Stimulated activated CD8-positive, alpha-beta memory T cell treated with anti-CD3 and anti-CD28 coated beads, Interleukin-7, amount 100 ng/mL, for 48 hours (primary cell): ENCODE measurements around the gene TMEM214.

ENCODE experiments used
- DNase-seq, 2 donors: peaks; one replicate each; pipeline ENCODE4 v3.0.0-alpha.2; 2020; ENCODE audit warnings: low read depth in 1 of 2; ENCODE audit errors: extremely low read depth in 1 of 2

TMEM214 gene

DNA sequence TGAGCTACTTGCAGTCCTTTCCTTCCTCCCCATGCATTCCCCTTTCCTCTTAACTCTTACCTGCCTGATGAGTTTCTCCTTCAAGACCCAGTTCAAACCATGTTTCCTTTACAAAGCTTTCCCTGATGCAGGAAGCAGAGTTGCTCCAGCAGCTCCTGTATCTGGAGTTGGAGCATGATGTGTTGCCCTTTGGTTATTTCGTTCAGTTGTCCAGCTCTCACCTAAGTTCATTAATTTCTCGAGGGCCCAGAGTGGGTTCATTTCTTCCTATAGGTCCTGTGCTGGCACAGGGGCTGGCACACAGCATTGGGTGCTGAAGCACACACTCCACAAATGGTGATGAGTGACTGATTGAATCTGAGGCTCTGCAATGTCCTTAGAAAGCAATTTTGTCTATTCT is 23.0 kb upstream of the TMEM214 start:
- DNase-seq: no peak

GRCh38 chr2:27010139-27010538 is 22.6 kb upstream of the TMEM214 start:
- no peak for DNase-seq

- DNase-seq: no peak
Measured at GRCh38 chr2:27013738-27014137, 19.0 kb upstream of the TMEM214 start.

DNA sequence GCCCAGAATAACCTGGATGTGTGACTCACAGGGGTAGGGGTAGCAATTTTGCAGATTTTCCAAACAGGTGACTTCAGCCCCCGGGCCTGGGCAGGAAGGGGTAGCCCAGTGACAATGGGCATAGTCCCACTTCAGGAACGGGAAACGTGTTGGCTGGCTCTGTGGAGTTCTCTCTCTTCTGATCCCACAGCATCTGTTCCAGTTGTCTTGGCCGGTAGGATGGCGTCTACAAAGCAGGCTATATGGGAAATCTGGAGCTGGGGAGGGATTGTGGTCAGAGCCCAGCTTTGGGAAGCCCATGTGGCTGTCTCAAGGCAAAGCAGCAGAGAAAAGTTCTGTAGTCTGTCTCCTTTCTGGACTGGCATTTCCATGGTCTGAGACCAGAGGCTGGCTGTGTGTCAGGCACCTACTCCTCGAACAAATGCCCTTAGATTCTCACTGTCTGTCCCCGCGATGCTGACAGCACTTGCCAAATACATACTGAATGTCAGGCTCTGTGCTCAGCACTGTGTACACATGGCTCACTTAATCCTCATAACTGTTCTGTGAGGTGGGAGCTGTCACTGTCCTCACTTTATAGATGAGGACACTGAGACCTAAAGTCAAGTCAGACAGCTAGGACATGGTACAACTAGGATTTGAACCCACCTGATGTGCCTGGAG is 17.9 kb upstream of the TMEM214 start:
- no peak for DNase-seq

DNA sequence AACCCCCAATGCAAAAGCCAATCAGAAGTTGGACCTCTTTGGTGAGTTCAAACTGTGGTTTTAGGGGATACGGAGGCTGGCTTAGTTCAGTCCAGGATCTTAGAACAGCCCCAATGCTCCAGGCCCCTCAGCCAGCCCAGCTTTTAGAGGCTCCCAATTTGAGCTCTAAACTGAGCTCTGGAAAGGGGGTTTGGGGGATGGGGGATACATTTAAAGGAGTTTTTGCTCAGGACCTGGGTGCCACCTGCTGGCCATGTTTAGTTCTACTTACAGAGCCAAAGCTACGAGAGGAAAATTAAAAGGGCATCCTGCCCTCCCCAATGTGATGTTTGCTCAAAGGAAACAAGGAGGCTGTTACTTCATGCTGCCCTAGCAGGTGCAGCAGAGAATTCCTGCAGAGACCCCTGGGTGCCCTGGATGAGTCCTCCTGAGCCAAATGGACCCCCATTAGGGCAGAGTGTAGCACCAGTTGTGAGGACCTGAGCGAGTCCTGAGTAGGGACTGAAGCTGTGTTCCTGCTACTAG is 15.9 kb upstream of the TMEM214 start:
- peak; percentile 16 to 17 for DNase-seq

- DNase-seq: no peak
Measured at GRCh38 chr2:27018142-27018541, 14.6 kb upstream of the TMEM214 start.

DNA sequence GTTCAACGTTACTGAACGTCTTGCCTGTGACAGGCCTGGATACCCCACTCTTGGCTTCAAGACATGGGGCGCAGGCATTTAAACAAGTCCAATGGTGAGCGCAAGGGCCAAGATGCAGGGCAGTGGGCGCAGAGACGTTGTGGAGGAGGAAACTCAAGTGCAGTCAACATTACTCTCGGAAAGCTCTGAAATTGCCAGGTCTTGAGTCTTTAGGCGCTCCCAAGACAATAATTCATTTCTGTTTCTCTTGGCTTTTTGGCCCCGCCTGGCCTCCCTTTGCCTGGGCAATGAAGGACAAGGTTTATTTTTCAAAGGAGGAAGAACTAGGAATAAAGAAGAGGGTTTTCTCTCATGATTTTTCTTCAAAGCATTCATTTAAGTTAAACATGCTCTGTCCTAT is 13.3 kb upstream of the TMEM214 start:
- no peak for DNase-seq

- no peak for DNase-seq
Measured at GRCh38 chr2:27019931-27020855, 12.6 kb upstream of the TMEM214 start.

GRCh38 chr2:27021253-27022049 is 11.3 kb upstream of the TMEM214 start:
- no peak for DNase-seq

GRCh38 chr2:27023740-27024139 is 9.0 kb upstream of the TMEM214 start:
- no peak for DNase-seq

- DNase-seq: no peak
Measured at GRCh38 chr2:27024188-27024587, 8.6 kb upstream of the TMEM214 start.

GRCh38 chr2:27024812-27025211 is 8.0 kb upstream of the TMEM214 start:
- DNase-seq: no peak

- no peak for DNase-seq
Measured at GRCh38 chr2:27025281-27025800, 7.4 kb upstream of the TMEM214 start.

DNA sequence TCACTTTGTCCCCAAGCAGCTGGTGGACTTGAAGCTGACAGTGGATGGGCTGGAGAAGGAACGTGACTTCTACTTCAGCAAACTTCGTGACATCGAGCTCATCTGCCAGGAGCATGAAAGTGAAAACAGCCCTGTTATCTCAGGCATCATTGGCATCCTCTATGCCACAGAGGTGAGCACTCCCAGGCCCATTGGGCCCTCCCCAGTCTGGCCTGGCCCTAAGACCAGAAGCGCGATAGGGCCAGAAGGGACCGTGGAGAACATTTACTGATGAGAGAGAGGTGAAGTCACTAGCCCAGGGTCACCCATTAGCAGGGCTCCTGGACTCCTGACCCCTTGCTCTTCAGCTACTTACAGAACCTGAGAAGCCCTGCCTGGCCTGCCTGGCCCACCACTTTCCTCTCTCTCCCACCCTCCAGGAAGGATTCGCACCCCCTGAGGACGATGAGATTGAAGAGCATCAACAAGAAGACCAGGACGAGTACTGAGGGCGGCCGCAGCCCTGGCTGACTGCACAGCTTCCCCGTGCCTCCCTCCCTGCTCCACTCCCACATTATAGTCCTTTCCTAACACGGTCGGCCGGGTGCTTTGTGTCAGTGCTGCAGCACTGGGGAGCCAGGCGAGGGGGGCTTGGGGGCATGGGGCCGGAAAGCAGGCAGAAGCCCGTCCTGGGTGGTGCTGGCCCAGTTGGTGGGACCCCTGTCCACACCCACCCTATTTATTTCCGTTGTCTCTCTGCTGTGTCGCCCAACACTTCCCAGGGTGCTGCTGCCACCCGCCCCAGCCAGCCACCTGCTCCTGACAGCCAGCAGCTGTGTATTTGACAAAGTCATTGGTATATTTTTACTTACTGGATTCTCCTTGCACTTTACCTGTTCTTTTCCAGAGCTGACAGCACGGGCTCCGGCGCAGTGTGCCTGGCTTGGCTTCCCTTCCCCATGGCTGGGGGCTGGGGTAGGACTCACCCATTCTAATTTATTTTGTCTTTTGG is 6.6 kb upstream of the TMEM214 start:
- DNase-seq: no peak

GRCh38 chr2:27027211-27027651 is 5.5 kb upstream of the TMEM214 start:
- no peak for DNase-seq

DNA sequence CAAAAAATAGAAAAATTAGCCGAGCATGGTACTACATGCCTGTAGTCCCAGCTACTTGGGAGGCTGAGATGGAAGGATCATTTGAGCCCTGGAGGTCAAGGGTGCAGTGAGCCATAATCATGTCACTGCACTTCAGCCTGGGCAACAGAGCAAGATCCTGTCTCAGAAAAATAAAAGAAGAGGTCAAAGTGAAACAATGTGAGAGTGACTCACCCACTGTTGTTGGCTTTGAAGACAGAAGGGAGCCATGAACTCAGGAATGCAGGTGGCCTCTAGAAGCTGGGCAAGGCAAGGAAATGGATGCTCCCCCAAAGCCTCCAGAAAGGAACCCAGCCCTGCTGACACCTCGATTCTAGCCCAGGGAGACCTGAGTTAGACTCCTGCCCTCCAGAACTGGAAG is 3.7 kb upstream of the TMEM214 start:
- no peak for DNase-seq

DNA sequence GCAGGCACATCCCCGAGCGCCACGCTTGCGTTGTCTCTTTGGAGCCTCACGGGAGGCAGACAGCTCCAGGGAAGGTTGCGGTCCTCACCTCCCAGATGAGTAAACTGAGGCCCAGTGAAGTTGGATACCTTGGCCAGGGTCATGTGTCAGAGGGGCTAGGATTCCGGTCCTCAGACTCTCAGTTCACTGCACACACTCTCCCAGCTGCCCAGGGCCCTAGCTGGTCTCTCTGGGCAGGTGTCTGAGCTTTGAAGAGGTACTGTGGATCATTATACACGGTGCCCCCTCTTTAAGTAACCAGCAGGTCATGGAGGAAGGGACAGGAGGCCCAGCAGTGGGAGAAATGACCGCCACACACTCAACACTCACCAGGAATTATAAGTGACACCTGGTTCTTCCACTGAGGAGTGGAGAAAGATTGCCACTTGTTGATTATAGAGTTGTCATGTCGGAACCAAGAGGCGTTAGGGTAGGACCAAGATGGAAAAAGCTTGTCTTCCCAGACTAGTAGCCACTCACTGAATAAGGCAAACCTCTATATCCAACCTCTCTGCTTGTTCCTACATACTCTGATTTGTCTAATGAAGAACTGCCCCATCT is 588 bp downstream of the TMEM214 start:
- DNase-seq: no peak

DNA sequence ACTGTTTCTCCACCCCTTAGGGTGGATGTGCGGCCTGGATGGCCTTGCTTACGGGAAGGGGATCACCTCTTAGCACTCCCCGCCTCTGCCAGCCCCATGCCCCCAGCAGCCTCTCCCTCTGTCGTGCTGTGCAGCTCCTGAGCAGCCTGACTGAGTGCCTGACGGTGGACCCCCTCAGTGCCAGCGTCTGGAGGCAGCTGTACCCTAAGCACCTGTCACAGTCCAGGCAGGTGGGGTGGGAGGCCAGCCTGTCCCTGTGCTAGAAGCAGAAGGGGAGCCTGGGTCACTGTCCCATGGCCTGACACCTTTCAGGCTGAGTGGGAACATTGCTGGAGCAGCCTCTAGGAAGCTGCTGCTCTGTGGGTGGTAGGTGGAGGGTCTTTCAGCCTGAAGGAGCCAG is 5.2 kb downstream of the TMEM214 start:
- DNase-seq: no peak

- no peak for DNase-seq
Measured at GRCh38 chr2:27038631-27039339, 6.0 kb downstream of the TMEM214 start.
